IPS-NIHi7 (cell line): ENCODE data around the gene MARCHF9.

Source experiments
- DNase-seq: peaks from one replicate; pipeline ENCODE4 v3.0.0; 2012; ENCODE audit warnings: mixed read lengths; ENCODE audit errors: extremely low spot score

The MARCHF9 gene

DNA sequence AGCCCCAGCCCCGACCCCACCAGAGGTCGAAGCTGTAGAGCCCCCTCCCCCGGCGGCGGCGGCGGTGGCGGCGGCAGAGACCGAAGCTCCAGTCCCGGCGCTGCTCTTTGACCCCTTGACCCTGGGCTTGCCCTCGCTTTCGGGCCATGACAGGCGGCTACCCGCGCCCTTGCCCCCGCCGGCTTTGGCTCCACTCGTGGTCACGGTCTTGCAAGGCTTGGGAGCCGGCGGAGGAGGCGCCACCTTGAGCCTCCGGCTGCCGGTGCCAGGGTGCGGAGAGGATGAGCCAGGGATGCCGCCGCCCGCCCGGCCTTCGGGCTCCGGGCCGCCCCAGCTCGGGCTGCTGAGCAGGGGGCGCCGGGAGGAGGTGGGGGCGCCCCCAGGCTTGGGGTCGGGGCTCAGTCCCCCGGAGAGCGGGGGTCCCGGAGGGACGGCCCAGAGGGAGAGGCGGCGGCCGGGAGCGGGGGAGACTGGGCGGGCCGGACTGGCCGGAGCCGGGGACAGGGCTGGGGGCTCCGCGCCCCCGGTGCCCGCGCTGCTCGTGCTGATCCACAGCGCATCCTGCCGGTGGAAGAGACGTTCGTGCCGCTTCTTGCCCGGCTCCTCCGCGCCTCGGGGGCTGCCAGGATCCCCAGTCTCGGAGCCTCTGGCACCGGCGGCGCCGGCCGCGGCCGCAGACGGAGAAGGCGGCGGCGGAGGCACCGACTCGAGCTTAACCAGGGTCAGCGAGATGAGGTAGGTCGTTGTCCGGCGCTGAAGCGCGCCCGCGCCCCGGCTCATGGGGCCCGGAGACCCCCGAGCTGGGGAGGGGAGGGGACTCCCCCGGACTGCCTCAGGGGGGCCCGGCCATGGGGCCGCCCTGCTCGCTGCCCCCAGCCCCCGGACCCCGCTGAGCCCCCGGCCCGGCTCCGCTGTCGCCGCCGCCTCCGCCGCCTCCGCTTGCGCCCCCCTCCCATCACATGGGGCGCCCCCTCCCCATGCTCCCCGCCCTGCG lies 17.1 kb upstream of the MARCHF9 start:
- no peak for DNase-seq

- DNase-seq: peak; percentile 67
Observed at GRCh38 chr12:57738661-57739237, 16.2 kb upstream of the MARCHF9 start, which contains the start of gene AGAP2. TSS of gene AGAP2 (minus strand) at chr12:57738742. CDS start at chr12:57738246, 496 bp downstream.

DNA sequence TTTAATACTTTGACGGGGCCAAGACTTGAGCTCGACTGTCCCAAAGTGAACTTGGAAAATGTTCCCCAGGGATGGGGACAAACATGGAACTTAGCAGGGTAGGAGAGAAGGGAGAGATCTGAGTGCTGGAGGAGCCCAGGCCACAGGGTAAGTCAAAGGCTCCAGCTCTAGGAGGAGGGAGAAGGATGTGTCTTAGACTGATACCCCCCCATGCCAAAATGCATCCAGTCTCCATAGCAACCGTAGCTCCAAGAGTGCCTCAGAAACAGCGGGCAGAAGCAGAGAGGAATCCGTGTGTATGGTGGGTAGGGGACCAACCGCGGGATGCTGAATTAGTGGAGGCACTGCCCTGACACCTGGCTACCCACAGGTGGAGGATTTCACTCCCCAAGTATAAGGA lies 15.5 kb upstream of the MARCHF9 start:
- no peak for DNase-seq

DNA sequence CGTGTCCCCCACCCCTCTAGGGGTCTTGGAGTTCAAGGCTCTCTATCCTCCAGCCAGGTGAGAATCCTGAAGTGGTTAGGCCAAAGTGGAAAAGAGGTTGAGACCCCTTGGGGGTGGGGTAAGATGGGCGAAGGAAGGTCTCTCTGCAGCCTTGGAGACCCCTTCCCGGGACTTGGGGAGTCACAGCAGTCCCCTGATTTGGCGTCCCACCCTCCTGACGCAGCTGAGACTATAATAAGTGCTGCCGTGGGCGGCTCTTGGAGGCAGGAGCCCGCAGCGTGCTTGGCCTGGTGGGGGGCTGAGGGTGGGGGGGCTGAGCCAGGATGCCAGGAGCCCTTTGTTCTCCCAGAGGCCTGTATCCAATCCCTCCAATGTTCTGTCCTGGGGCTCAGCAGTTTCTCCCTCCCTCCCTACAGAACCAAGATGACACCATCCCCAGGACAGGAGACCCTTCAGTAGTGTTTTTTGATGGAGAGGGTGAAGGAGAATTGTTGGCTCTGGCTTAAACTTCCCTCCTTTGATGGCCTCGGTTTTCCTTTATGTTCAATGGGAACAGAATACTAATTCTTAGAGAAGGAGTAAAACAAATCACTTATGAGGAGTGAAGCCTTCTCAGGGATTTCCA lies 14.9 kb upstream of the MARCHF9 start:
- no peak for DNase-seq

- no peak for DNase-seq
Observed at GRCh38 chr12:57740656-57741412, 14.1 kb upstream of the MARCHF9 start.

DNA sequence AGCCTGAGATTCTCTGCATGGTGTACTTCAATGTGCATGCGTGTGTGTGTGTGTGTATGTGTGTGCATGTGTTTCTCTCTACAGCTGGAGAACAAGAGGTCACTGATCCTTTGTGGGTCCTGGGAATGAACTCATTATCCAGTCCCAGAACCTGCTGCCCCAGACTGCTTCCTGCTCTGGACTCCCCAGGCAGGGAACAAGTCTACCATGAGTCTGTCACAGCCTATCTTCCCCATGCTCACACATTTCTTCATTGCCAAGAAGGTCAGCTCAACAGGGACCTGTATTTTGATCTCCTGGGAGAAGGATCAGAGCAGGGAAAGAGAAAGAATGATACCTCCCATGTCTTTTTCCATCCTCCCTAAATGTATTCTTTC lies 13.5 kb upstream of the MARCHF9 start:
- DNase-seq: no peak

DNA sequence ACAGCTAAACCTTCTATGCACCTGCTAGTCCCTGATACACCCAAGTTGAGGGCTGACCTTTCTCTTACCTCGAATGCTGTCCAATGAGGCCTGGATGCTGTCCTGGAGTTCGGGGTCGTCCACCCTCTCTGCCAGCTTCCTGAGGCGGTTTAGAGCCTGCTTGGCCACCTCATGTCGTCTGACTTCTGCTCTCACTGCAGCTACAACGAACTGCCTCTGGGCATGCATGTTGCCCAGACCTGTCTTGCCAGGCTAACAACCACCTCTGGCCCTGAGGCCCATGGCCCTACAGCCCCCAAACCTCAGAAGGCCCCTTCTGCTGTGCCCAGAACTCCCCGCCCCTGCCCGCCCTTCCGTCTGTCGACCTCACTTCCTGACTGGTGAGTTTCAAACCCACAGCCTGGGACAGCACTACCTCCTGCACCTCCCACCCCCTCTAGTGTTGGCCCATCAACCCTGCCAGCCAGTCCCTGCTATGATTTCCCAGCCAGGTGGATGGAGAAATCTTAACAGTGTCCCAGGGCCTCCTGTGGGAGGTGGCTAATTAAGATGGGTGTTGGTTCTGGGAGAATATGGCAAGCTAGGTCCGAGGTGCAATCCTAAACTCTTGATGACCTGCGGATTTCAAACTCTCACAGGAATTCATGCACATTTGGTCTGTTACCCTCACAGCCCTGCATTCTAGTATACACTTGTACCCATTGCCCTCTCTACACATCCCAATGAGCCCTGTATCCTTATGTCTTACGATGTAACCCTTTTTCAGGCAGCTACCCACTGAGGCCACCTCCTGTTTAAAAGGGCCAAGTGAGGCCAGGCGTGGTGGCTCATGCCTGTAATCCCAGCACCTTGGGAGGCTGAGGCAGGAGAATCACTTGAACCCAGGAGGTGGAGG lies 12.8 kb upstream of the MARCHF9 start:
- no peak for DNase-seq

DNA sequence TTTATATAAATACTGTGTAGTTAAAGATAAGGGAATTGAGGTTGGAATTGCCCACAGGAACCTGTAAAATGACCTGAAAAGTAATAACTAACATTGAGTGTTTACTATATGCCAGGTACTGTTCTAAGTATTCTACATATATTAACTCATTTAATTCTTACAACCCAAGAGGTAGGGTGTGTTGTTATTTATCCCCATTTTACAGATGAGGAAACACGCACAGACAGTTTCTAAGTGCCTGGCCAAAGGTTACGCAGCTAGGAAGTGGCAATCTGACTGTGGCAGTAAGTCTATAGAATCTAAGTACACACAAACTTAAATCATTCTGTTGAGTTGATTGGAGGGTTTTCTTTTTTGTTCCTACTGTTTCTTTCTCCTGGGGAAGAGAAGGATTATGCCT lies 11.1 kb upstream of the MARCHF9 start:
- no peak for DNase-seq

DNA sequence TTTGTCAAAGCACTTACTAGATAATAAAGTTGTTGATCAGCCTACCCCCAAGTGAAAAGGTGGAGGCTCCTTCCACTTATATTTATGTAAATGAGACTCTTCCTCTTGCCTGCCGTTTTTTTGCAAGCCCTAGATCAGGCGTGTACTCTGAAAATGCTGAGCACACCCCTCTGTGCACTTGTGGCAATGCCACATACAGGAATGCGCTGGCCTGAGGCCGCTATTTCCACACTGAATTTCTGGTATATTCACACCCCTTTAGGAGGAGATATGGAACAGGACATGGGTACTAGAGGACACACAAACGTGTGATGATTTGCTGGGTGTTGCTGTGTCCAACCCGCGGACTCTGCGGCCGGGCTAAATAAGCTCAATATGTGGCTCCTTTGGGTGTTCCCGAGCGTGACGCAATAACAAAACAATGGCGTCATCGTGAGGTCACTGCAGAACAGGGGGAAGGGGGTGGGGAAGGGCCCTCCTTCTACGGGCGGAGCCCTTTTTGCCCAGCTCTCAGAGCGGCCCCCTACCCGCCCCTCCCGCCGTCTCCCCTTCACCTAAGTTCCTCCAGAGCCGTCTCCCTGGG lies 10.6 kb upstream of the MARCHF9 start:
- peak; percentile 59 for DNase-seq

- DNase-seq: peak; percentile 89
Observed at GRCh38 chr12:57744777-57745484, 10.0 kb upstream of the MARCHF9 start, which contains the start of gene TSPAN31. TSS of gene TSPAN31 (plus strand) at chr12:57745039. CDS start at chr12:57745155, 116 bp downstream.

- no peak for DNase-seq
Observed at GRCh38 chr12:57745485-57745881, 9.4 kb upstream of the MARCHF9 start.

GRCh38 chr12:57746025-57746424 lies 8.9 kb upstream of the MARCHF9 start:
- no peak for DNase-seq

DNA sequence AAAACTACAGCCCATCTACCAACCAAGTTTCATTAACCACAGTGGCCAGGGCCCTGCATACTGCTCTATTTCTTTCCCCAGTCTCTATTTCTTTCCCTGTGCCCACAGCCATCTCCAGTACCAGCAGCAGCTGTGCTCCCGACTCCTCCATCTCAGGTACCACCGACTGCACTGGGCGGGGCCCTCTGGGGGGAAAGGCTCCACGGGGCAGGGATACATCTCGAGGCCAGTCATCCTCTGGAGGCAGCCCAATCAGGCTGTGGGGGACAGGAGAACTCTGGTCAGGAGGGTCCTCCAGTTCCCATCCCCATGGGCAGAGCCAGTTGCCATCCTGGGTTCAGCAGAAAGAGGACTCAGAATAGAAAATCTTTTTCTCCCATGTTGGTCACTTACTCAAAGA lies 5.8 kb upstream of the MARCHF9 start:
- no peak for DNase-seq

DNA sequence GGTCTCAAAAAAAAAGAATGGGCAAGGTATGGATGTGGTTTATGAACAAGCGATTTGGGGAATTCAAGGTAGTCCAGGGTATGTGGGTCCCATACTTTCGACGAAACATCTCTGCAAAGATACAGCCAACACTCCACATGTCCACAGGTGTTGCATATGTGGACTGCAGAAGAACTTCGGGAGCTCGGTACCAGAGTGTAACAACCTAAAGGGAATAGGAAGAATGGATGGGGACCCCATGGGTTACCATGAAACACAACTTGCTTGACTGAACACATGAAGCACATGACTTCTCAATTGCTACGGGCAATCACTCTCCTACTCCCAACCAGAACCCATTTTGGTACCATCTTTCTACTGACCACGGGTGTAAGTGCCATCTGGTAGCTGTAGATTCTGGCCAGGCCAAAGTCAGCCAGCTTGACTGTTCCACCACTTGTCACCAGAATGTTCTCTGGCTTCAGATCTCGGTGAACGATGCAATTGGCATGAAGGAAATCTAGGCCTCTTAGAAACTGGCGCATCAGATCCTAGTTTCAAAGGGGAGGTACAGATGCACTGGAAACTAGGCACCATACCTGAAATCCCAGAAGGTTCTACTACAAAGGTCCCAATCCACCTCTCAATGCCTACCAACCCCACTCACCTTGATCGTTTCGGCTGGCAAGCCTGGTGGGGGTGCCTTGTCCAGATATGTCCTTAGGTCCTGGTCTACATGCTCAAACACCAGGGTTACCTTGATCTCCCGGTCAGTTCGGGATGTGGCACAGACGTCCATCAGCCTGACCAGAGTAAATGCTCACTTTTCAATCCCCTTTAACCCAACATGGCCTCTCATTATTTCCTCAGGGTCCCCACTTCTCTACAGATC lies 4.1 kb upstream of the MARCHF9 start:
- no peak for DNase-seq

- no peak for DNase-seq
Observed at GRCh38 chr12:57751432-57751787, 3.5 kb upstream of the MARCHF9 start.

DNA sequence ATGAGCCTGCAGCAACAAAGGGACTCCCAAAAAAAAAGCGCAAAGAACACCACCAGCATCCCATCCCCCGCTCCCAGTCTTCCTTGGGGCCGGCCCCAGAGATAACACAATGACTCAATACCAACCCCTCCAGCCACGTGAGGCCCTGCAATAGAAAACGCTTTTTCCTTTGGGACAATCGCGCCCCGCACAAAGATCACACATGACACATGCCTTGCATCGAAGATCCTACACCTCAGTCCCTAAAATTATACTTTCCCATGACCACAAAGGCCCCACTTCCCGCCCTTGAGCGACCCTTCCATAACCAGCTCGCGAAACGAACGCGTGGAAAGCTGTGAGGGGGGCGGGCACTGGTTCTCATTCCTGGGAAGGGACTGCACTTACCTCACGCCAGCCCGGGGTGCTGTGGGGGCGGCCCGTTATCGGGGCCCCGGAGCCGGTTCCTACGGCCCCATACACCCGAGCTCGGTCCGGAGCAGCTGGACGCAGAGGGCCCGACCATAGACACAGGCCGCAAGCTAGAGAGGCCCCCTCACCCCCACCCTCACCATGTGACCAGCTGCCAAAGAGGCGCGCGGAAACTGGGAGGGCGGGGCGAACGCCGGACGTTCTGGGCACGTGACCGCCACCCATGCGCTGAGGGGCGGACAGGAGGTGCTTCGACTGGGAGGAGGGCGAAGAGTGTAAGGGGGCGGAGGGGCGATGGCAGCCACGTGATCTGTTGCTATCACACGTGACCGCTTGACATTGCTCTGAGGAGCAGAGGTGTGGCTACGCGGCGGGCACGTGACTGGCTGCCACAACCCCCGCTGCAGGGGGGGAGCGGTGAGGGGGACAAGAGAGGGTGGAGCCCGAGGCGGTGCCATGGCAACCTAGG lies 2.9 kb upstream of the MARCHF9 start, which contains the start of gene CDK4:
TSS of gene CDK4 (minus strand) at position 523 of the 880 bp plus-strand sequence. CDS start 593 bp downstream, outside the sequence.
- peak; percentile 96 for DNase-seq

- no peak for DNase-seq
Observed at GRCh38 chr12:57752668-57753000, 2.3 kb upstream of the MARCHF9 start.
